NB4 (cell line): ENCODE measurements around the gene BOD1.

ENCODE experiments used
- POLR2A ChIP-seq: IDR thresholded peaks from 2 replicates; pipeline ENCODE4 v1.6.1; 2011; ENCODE audit warnings: mild to moderate bottlenecking; ENCODE audit not compliant: insufficient read length; ENCODE audit errors: extremely low read depth
- TF ChIP-seq, protein P1 (sequence below): IDR thresholded peaks from one replicate; pipeline ENCODE4 v1.5.1; 2012; ENCODE audit warnings: low read depth, low read length
- TF ChIP-seq, protein P2 (sequence below): IDR thresholded peaks from 2 replicates; pipeline ENCODE4 v1.6.1; 2011; ENCODE audit warnings: low read depth, low read length

DNA sequence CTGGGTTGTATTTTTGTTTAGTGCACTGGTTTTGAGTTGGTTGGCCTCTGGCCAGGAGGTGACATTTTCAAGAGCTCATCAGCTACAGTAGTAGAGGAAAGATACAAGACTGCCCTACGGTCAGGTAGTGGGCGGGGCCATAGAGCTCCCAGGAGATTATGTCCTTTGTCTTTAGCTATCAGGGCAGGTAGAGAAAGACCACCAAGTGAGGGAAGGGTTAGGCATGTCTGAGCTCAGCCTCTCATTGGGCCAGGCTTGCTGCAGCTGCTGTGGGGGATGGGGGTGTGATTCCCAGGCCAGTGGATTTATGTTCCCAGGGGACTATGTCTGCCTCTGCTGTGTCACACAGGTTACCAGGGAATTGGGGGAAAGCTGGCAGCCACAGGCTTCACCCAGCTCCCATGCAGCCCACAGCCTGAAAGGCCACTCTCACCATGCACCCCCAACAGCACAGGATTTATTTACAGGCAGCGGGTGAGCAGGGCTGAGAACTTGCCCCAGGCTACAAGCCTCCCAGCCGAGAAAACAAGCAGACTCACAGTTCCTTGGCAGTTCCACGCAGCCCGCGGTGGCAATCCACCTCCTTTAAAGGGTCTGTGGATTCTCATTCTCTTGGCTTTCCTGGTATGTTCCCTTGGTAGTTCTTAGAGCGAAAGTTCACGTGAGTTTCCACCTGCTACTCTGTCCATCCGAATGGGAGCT lies 37.5 kb upstream of the BOD1 start:
- no peak for TF ChIP-seq POLR2A
- TF ChIP-seq, protein P1, sequence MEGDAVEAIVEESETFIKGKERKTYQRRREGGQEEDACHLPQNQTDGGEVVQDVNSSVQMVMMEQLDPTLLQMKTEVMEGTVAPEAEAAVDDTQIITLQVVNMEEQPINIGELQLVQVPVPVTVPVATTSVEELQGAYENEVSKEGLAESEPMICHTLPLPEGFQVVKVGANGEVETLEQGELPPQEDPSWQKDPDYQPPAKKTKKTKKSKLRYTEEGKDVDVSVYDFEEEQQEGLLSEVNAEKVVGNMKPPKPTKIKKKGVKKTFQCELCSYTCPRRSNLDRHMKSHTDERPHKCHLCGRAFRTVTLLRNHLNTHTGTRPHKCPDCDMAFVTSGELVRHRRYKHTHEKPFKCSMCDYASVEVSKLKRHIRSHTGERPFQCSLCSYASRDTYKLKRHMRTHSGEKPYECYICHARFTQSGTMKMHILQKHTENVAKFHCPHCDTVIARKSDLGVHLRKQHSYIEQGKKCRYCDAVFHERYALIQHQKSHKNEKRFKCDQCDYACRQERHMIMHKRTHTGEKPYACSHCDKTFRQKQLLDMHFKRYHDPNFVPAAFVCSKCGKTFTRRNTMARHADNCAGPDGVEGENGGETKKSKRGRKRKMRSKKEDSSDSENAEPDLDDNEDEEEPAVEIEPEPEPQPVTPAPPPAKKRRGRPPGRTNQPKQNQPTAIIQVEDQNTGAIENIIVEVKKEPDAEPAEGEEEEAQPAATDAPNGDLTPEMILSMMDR = no peak
- TF ChIP-seq, protein P2, sequence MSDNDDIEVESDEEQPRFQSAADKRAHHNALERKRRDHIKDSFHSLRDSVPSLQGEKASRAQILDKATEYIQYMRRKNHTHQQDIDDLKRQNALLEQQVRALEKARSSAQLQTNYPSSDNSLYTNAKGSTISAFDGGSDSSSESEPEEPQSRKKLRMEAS = no peak
